AG20443 (cell line): ENCODE results near the gene IRF1.
"Not testable (repeated sequence)": the region's sequence is repeated elsewhere in the genome, so short reads cannot be mapped to it uniquely, and the experiment has no call there.

Experiments
- DNase-seq: peaks from one replicate; pipeline ENCODE4 v3.0.0; 2012; ENCODE audit warnings: low spot score, mixed read lengths

IRF1 gene

GRCh38 chr5:132487095-132487428 lies 3.5 kb downstream of the IRF1 start:
- no peak for DNase-seq

GRCh38 chr5:132486318-132487094 lies 4.1 kb downstream of the IRF1 start:
- DNase-seq: no peak

- no peak for DNase-seq
These were observed 4.8 kb downstream of the IRF1 start for GRCh38 chr5:132485641-132486317.

GRCh38 chr5:132484876-132485640 lies 5.5 kb downstream of the IRF1 start:
- not testable (repeated sequence) for DNase-seq

- no peak for DNase-seq
These were observed 6.2 kb downstream of the IRF1 start for GRCh38 chr5:132484391-132484725.

- DNase-seq: no peak
These were observed 6.7 kb downstream of the IRF1 start for GRCh38 chr5:132483661-132484390.

- no peak for DNase-seq
These were observed 7.5 kb downstream of the IRF1 start for GRCh38 chr5:132483101-132483500.

GRCh38 chr5:132481596-132482211 lies 8.9 kb downstream of the IRF1 start:
- DNase-seq: no peak

- DNase-seq: no peak
These were observed 9.5 kb downstream of the IRF1 start for GRCh38 chr5:132480893-132481595.

GRCh38 chr5:132480546-132480892 lies 10.1 kb downstream of the IRF1 start:
- DNase-seq: no peak

- no peak for DNase-seq
These were observed 10.5 kb downstream of the IRF1 start for GRCh38 chr5:132480042-132480441.

- DNase-seq: no peak
These were observed 11.2 kb downstream of the IRF1 start for GRCh38 chr5:132479111-132479951.

- DNase-seq: no peak
These were observed 12.2 kb downstream of the IRF1 start for GRCh38 chr5:132478366-132478871.

- no peak for DNase-seq
These were observed 12.7 kb downstream of the IRF1 start for GRCh38 chr5:132477784-132478365.

- no peak for DNase-seq
These were observed 13.4 kb downstream of the IRF1 start for GRCh38 chr5:132476876-132477781.

- no peak for DNase-seq
These were observed 14.3 kb downstream of the IRF1 start for GRCh38 chr5:132475987-132476875.

GRCh38 chr5:132475497-132475882 lies 15.1 kb downstream of the IRF1 start:
- no peak for DNase-seq
